HEK293 (cell line): ENCODE data around the gene PDE6C.

Experiments used
- CTCF ChIA-PET: fragments of 350-600 bp; formaldehyde crosslinking; extraction: SDS; loops from one replicate; lab custom pipeline; 2021; ENCODE audit warnings: antibody characterized with exemption; lab: Yijun Ruan, JAX
- POLR2A ChIA-PET: fragments of 300-600 bp; formaldehyde crosslinking; extraction: SDS; loops from one replicate; lab custom pipeline; 2020; ENCODE audit warnings: antibody characterized with exemption, inconsistent platforms; lab: Yijun Ruan, JAX
- H3K27ac ChIP-seq: fragments of 200-500 bp; sonication (Bioruptor generic); 2 replicates; pipeline ENCODE4 v1.5.1; 2014; ENCODE audit warnings: low read depth, low read length, control low read depth, inconsistent platforms; ENCODE audit errors: extremely low read depth
- H3K36me3 ChIP-seq, 2 experiments: fragments of 200-500 bp in 1 of 2; sonication (Bioruptor generic) in 1 of 2; 1 replicate in 1 of 2; 2 replicates in 1 of 2; pipeline ENCODE4 v1.5.1; 2014 to 2017; ENCODE audit warnings: inconsistent platforms in 2 of 2, low read length in 2 of 2; ENCODE audit not compliant: control insufficient read depth in 2 of 2, insufficient read depth in 1 of 2
- H3K4me1 ChIP-seq: fragments of 200-500 bp; sonication (Bioruptor generic); 2 replicates; pipeline ENCODE4 v1.5.1; 2014; ENCODE audit warnings: mild to moderate bottlenecking, low read length, inconsistent platforms; ENCODE audit not compliant: control insufficient read depth, insufficient read depth
- H3K4me3 ChIP-seq: 2 replicates; pipeline ENCODE4 v1.5.1; 2011; ENCODE audit warnings: low read depth, mild to moderate bottlenecking, control low read depth, low read length, moderate library complexity
- H3K9me3 ChIP-seq: fragments of 200-500 bp; sonication (Bioruptor generic); 2 replicates; pipeline ENCODE4 v1.5.1; 2014; ENCODE audit warnings: low read depth, low read length, inconsistent platforms; ENCODE audit not compliant: control insufficient read depth, insufficient read depth
- BCL11A ChIP-seq: fragments of 450-650 bp; formaldehyde crosslinking; IDR thresholded peaks from 2 replicates; pipeline ENCODE4 v1.5.1; 2016; ENCODE audit warnings: low read depth, missing biosample characterization, missing genetic modification characterization
- HOXD13 ChIP-seq: sonication (generic); formaldehyde crosslinking; IDR thresholded peaks from 2 replicates; pipeline ENCODE4 v1.8.0; 2022; ENCODE audit warnings: missing genetic modification reagents, borderline replicate concordance
- RBAK ChIP-seq: fragments of 450-650 bp; formaldehyde crosslinking; IDR thresholded peaks from 2 replicates; pipeline ENCODE4 v1.5.1; 2016; ENCODE audit warnings: missing biosample characterization, missing genetic modification characterization
- SCRT2 ChIP-seq: fragments of 450-650 bp; formaldehyde crosslinking; IDR thresholded peaks from 2 replicates; pipeline ENCODE4 v1.5.1; 2016; ENCODE audit warnings: missing biosample characterization, missing genetic modification characterization
- ZBTB20 ChIP-seq: fragments of 450-650 bp; formaldehyde crosslinking; IDR thresholded peaks from 2 replicates; pipeline ENCODE4 v1.5.1; 2016; ENCODE audit warnings: missing biosample characterization, missing genetic modification characterization
- ZBTB7A ChIP-seq: fragments of 450-650 bp; formaldehyde crosslinking; IDR thresholded peaks from 2 replicates; pipeline ENCODE4 v1.5.1; 2016; ENCODE audit warnings: low read depth, missing biosample characterization, missing genetic modification characterization
- ZFP41 ChIP-seq: fragments of 450-650 bp; formaldehyde crosslinking; IDR thresholded peaks from 2 replicates; pipeline ENCODE4 v1.5.1; 2016; ENCODE audit warnings: missing biosample characterization, missing genetic modification characterization, borderline replicate concordance
- ZIC2 ChIP-seq: fragments of 450-650 bp; formaldehyde crosslinking; IDR thresholded peaks from 2 replicates; pipeline ENCODE4 v1.5.1; 2016; ENCODE audit warnings: missing biosample characterization, missing genetic modification characterization
- ZNF354C ChIP-seq: fragments of 450-650 bp; formaldehyde crosslinking; IDR thresholded peaks from 2 replicates; pipeline ENCODE4 v1.5.1; 2016; ENCODE audit warnings: missing biosample characterization, missing genetic modification characterization, low read depth, borderline replicate concordance
- ZNF585B ChIP-seq: fragments of 450-650 bp; formaldehyde crosslinking; IDR thresholded peaks from 2 replicates; pipeline ENCODE4 v1.5.1; 2016; ENCODE audit warnings: missing biosample characterization, missing genetic modification characterization
- ZNF610 ChIP-seq: fragments of 450-650 bp; formaldehyde crosslinking; IDR thresholded peaks from 2 replicates; pipeline ENCODE4 v1.5.1; 2016; ENCODE audit warnings: missing biosample characterization, missing genetic modification characterization, borderline replicate concordance
- ZNF654 ChIP-seq: fragments of 450-650 bp; formaldehyde crosslinking; IDR thresholded peaks from 2 replicates; pipeline ENCODE4 v1.5.1; 2016; ENCODE audit warnings: low read depth, missing biosample characterization, missing genetic modification characterization
- ZNF658 ChIP-seq: fragments of 450-650 bp; formaldehyde crosslinking; IDR thresholded peaks from 2 replicates; pipeline ENCODE4; 2016; ENCODE audit warnings: missing biosample characterization, missing genetic modification characterization
- ZNF747 ChIP-seq: fragments of 450-650 bp; formaldehyde crosslinking; IDR thresholded peaks from 2 replicates; pipeline ENCODE4 v1.5.1; 2016; ENCODE audit warnings: missing biosample characterization, missing genetic modification characterization
- ZNF768 ChIP-seq: fragments of 450-650 bp; formaldehyde crosslinking; IDR thresholded peaks from 2 replicates; pipeline ENCODE4 v1.5.1; 2018; ENCODE audit warnings: missing biosample characterization, mild to moderate bottlenecking, missing genetic modification characterization
- TF ChIP-seq, protein P1 (sequence below): fragments of 450-650 bp; formaldehyde crosslinking; IDR thresholded peaks from 2 replicates; pipeline ENCODE4 v1.5.1; 2016; ENCODE audit warnings: missing biosample characterization, missing genetic modification characterization
- TF ChIP-seq, protein P2 (sequence below): fragments of 450-650 bp; formaldehyde crosslinking; optimal IDR thresholded peaks from 2 replicates; pipeline ENCODE3; 2016; ENCODE audit warnings: missing biosample characterization, mild to moderate bottlenecking, missing genetic modification characterization

The PDE6C gene

DNA sequence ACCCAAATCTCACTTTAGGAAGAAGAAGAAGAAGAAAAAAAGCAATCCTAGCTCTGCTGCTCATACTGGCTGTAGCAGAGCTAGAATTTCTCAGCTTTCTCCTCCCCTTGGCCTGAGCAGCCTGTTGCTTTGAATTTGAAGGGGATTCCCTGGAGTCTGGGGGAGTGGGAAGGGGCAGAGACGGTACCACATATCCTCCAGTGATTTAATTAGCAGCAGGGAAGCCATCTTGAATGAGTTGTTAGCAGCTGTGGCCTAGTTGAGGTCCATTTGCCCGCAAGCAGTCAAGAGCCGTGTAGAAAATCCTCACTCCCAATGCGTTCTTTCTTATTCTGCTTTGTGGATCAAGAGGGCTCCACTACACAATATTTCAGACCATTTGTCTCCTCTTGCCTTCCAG, 16.5 kb downstream of the PDE6C start:
- no peak overlapping the region for H3K4me3 ChIP-seq
- CTCF ChIA-PET = no interaction called here
- no peak overlapping the region for H3K27ac ChIP-seq
- no peaks in the 10 kb centered on the region for H3K36me3 ChIP-seq
- POLR2A ChIA-PET = no interaction called here
- H3K4me1 ChIP-seq = no peaks in the 10 kb centered on the region
- TF ChIP-seq, protein P1, sequence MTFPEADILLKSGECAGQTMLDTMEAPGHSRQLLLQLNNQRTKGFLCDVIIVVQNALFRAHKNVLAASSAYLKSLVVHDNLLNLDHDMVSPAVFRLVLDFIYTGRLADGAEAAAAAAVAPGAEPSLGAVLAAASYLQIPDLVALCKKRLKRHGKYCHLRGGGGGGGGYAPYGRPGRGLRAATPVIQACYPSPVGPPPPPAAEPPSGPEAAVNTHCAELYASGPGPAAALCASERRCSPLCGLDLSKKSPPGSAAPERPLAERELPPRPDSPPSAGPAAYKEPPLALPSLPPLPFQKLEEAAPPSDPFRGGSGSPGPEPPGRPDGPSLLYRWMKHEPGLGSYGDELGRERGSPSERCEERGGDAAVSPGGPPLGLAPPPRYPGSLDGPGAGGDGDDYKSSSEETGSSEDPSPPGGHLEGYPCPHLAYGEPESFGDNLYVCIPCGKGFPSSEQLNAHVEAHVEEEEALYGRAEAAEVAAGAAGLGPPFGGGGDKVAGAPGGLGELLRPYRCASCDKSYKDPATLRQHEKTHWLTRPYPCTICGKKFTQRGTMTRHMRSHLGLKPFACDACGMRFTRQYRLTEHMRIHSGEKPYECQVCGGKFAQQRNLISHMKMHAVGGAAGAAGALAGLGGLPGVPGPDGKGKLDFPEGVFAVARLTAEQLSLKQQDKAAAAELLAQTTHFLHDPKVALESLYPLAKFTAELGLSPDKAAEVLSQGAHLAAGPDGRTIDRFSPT (tag by site-specific recombination) = no peak
- no peak for TF ChIP-seq ZIC2
- peak; percentile 34; the same call in 1 of the 2 replicates for TF ChIP-seq SCRT2 (tag by site-specific recombination)
- TF ChIP-seq ZNF747 = no peak
- TF ChIP-seq RBAK (tag by site-specific recombination) = no peak
- TF ChIP-seq, protein P2, sequence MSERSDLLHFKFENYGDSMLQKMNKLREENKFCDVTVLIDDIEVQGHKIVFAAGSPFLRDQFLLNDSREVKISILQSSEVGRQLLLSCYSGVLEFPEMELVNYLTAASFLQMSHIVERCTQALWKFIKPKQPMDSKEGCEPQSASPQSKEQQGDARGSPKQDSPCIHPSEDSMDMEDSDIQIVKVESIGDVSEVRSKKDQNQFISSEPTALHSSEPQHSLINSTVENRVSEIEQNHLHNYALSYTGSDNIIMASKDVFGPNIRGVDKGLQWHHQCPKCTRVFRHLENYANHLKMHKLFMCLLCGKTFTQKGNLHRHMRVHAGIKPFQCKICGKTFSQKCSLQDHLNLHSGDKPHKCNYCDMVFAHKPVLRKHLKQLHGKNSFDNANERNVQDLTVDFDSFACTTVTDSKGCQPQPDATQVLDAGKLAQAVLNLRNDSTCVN (tag by site-specific recombination) = no peak
- no peak for TF ChIP-seq ZNF354C (tag by site-specific recombination)
- no peaks in the 10 kb centered on the region for H3K9me3 ChIP-seq

DNA sequence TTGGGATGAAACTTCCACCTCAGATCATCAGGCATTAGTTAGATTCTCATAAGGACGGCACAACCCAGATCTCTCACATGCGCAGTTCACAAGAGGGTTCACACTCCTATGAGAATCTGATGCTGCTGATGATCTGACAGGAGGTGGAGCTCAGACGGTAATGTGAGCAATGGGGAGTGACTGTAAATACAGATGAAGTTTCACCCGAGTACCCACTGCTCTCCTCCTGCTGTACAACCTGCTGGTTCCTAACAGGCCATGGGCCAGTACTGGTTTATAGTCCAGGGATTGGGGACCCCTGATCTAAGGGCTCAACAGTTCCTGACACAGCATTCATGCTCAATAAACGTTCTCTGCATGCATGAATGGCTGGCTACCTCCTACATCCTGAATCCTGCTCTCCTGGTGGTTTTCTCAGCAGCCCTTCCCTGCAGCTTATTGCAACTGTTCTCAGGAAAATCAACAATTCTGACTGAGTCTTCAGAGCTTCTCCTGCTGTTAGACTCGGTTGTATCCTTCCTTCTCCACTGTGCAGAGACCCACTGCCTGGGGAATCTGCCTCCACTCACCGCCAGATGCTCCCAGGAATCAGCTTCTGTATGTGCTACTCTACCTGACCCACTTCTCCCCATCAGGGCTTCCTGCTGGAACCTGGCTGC, 17.4 kb downstream of the PDE6C start:
- CTCF ChIA-PET = interaction anchor here (0.6 to 0.7 kb wide), 2 partner anchors 61 to 596 kb away, joined by 3 read pairs; no protein-coding TSS in a partner anchor
- no peak overlapping the region for H3K27ac ChIP-seq
- POLR2A ChIA-PET = no interaction called here
- H3K4me1 ChIP-seq = no peaks in the 10 kb centered on the region
- TF ChIP-seq ZNF610 = peak; percentile 94
- no peak for TF ChIP-seq ZNF768 (tag by site-specific recombination)
- no peak for TF ChIP-seq ZBTB20 (tag by site-specific recombination)
- TF ChIP-seq ZIC2 = peak; percentile 94
- H3K36me3 ChIP-seq = no peaks in the 10 kb centered on the region
- H3K4me3 ChIP-seq = no peak overlapping the region
- H3K9me3 ChIP-seq = no peaks in the 10 kb centered on the region

DNA sequence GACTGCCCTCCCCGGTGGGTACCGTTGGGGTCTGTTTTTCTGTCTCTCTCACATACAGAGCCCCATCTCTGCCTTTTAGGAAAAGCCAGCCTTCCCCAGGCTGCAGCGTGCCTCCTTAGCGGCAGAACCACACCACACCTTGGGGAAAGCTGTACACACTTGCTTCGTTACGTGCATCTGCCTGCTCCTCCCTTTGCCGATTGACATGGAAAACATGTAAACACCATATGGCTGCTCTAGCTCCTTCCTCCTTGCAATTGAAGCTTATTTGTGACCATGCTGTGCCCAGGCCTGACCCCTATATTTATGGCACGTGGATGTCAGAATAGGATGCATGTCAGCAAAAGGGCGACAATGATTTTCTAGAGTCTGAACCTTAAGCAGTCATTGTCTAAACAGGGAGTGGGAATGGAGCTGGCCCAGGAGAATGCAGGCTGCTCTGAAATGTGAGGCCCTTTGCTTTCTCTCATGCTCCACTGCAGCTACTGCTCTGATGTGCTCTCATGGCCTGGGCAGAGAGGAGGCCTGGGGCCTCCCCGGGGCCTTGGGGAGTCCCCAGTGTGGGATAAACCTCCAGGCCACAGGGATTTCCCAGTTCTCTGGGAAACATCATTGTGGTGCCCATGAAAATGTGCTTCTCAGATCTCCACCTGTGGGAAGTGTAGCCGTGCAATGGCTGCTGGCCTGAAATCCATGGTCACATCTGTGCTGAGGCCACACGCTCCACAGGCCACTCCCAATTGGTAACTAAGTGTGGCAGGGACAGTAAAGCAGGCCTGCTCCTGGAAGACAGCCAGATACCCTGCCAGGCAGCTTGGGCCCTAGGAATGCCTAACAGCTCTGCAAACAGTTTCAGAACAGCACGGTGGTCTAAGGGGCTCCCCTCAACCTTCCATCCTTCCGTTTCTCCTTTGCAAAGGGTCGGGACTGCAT, 18.6 kb downstream of the PDE6C start:
- Histone ChIP-seq H3K9me3 (no peaks in the 10 kb centered on the region), H3K4me3 (no peak overlapping the region), H3K27ac (no peak overlapping the region)
- no peak for TF ChIP-seq ZFP41
- TF ChIP-seq ZBTB7A (tag by site-specific recombination) = no peak
- no peak for TF ChIP-seq ZNF585B (tag by site-specific recombination)
- no peak for TF ChIP-seq BCL11A (tag by site-specific recombination)
- TF ChIP-seq HOXD13 (CRISPR knock-in tag) = no peak
- TF ChIP-seq ZNF654 (tag by site-specific recombination) = no peak
- no peak for TF ChIP-seq ZNF658
- TF ChIP-seq, all 188 proteins: peak for 0
- ChIA-PET CTCF (no interaction called here), POLR2A (no interaction called here)
- Histone ChIP-seq H3K4me1 (no peaks in the 10 kb centered on the region), H3K36me3 (no peaks in the 10 kb centered on the region)
